GM12865 (cell line): Measurements from ENCODE around the gene GLTP.

Experiments
- DNase-seq: peaks from one replicate; pipeline ENCODE4 v3.0.0; 2010; ENCODE audit warnings: low read depth
- H3K4me3 ChIP-seq: 2 replicates; pipeline ENCODE4 v1.5.1; 2011; ENCODE audit warnings: mild to moderate bottlenecking, low read depth, low read length, control low read depth
- CTCF ChIP-seq: IDR thresholded peaks from 2 replicates; pipeline ENCODE4 v1.5.1; 2011; ENCODE audit warnings: low read length, control low read depth, low read depth, inconsistent platforms; ENCODE audit not compliant: insufficient read depth; ENCODE audit errors: missing control alignments

GLTP gene

GRCh38 chr12:109815757-109816617 is 64.4 kb downstream of the GLTP start:
- DNase-seq: no peak
- no peak for TF ChIP-seq CTCF
- no peak overlapping the region for H3K4me3 ChIP-seq

GRCh38 chr12:109815225-109815624 is 65.1 kb downstream of the GLTP start:
- H3K4me3 ChIP-seq: no peak overlapping the region
- TF ChIP-seq CTCF: no peak
- no peak for DNase-seq

- H3K4me3 ChIP-seq: no peak overlapping the region
- no peak for DNase-seq
- TF ChIP-seq CTCF: no peak
Observed at GRCh38 chr12:109814600-109815150, 65.7 kb downstream of the GLTP start.

- no peak overlapping the region for H3K4me3 ChIP-seq
- DNase-seq: no peak
- no peak for TF ChIP-seq CTCF
Observed at GRCh38 chr12:109813810-109814416, 66.4 kb downstream of the GLTP start.

GRCh38 chr12:109811624-109811995 is 68.7 kb downstream of the GLTP start:
- DNase-seq: no peak
- H3K4me3 ChIP-seq: no peak overlapping the region
- TF ChIP-seq CTCF: no peak

GRCh38 chr12:109810954-109811623 is 69.3 kb downstream of the GLTP start:
- no peak for TF ChIP-seq CTCF
- DNase-seq: no peak
- no peak overlapping the region for H3K4me3 ChIP-seq
